HEK293 (cell line): Measurements from ENCODE around the gene FBXO5.
A peak's percentile ranks its signal among the peaks of the same experiment; 100 is the strongest.
"Not testable (repeated sequence)": the region's sequence is repeated elsewhere in the genome, so short reads cannot be mapped to it uniquely, and the experiment has no call there.

Experiments
- CTCF ChIA-PET: fragments of 350-600 bp; formaldehyde crosslinking; extraction: SDS; loops from one replicate; lab custom pipeline; 2021; ENCODE audit warnings: antibody characterized with exemption; lab: Yijun Ruan, JAX
- POLR2A ChIA-PET: fragments of 300-600 bp; formaldehyde crosslinking; extraction: SDS; loops from one replicate; lab custom pipeline; 2020; ENCODE audit warnings: antibody characterized with exemption, inconsistent platforms; lab: Yijun Ruan, JAX
- H3K27ac ChIP-seq: fragments of 200-500 bp; sonication (Bioruptor generic); 2 replicates; pipeline ENCODE4 v1.5.1; 2014; ENCODE audit warnings: low read depth, low read length, control low read depth, inconsistent platforms; ENCODE audit errors: extremely low read depth
- H3K36me3 ChIP-seq, 2 experiments: fragments of 200-500 bp in 1 of 2; sonication (Bioruptor generic) in 1 of 2; 1 replicate in 1 of 2; 2 replicates in 1 of 2; pipeline ENCODE4 v1.5.1; 2014 to 2017; ENCODE audit warnings: inconsistent platforms in 2 of 2, low read length in 2 of 2; ENCODE audit not compliant: control insufficient read depth in 2 of 2, insufficient read depth in 1 of 2
- H3K4me1 ChIP-seq: fragments of 200-500 bp; sonication (Bioruptor generic); 2 replicates; pipeline ENCODE4 v1.5.1; 2014; ENCODE audit warnings: mild to moderate bottlenecking, low read length, inconsistent platforms; ENCODE audit not compliant: control insufficient read depth, insufficient read depth
- H3K4me3 ChIP-seq: 2 replicates; pipeline ENCODE4 v1.5.1; 2011; ENCODE audit warnings: low read depth, mild to moderate bottlenecking, control low read depth, low read length, moderate library complexity
- H3K9me3 ChIP-seq: fragments of 200-500 bp; sonication (Bioruptor generic); 2 replicates; pipeline ENCODE4 v1.5.1; 2014; ENCODE audit warnings: low read depth, low read length, inconsistent platforms; ENCODE audit not compliant: control insufficient read depth, insufficient read depth
- GLI2 ChIP-seq: fragments of 450-650 bp; formaldehyde crosslinking; IDR thresholded peaks from 2 replicates; pipeline ENCODE4; 2017; ENCODE audit warnings: missing biosample characterization, missing genetic modification characterization, low read depth, borderline replicate concordance
- HOXA7 ChIP-seq: sonication (generic); formaldehyde crosslinking; IDR thresholded peaks from 2 replicates; pipeline ENCODE4 v1.8.1; 2022; ENCODE audit warnings: missing genetic modification reagents, borderline replicate concordance
- SCRT1 ChIP-seq: fragments of 450-650 bp; formaldehyde crosslinking; IDR thresholded peaks from 2 replicates; pipeline ENCODE4 v1.5.1; 2016; ENCODE audit warnings: missing biosample characterization, missing genetic modification characterization, borderline replicate concordance
- ZBTB10 ChIP-seq: fragments of 450-650 bp; formaldehyde crosslinking; IDR thresholded peaks from 2 replicates; pipeline ENCODE4 v1.5.1; 2016; ENCODE audit warnings: missing biosample characterization, missing genetic modification characterization
- ZNF146 ChIP-seq: fragments of 450-650 bp; formaldehyde crosslinking; IDR thresholded peaks from 2 replicates; pipeline ENCODE4 v1.5.1; 2016; ENCODE audit warnings: missing biosample characterization, missing genetic modification characterization
- ZNF155 ChIP-seq: fragments of 450-650 bp; formaldehyde crosslinking; IDR thresholded peaks from 2 replicates; pipeline ENCODE4 v1.5.1; 2016; ENCODE audit warnings: missing biosample characterization, missing genetic modification characterization
- ZNF248 ChIP-seq: fragments of 450-650 bp; formaldehyde crosslinking; IDR thresholded peaks from 2 replicates; pipeline ENCODE4 v1.5.1; 2017; ENCODE audit warnings: missing biosample characterization, missing genetic modification characterization
- ZNF280D ChIP-seq: fragments of 450-650 bp; formaldehyde crosslinking; IDR thresholded peaks from 2 replicates; pipeline ENCODE4 v1.5.1; 2016; ENCODE audit warnings: missing biosample characterization, missing genetic modification characterization
- ZNF324 ChIP-seq: fragments of 450-650 bp; formaldehyde crosslinking; IDR thresholded peaks from 2 replicates; pipeline ENCODE4 v1.5.1; 2016; ENCODE audit warnings: missing biosample characterization, missing genetic modification characterization
- ZNF423 ChIP-seq: fragments of 450-650 bp; formaldehyde crosslinking; IDR thresholded peaks from 2 replicates; pipeline ENCODE4 v1.5.1; 2016; ENCODE audit warnings: missing biosample characterization, missing genetic modification characterization
- ZNF510 ChIP-seq: fragments of 450-650 bp; formaldehyde crosslinking; IDR thresholded peaks from 2 replicates; pipeline ENCODE4 v1.5.1; 2018; ENCODE audit warnings: mild to moderate bottlenecking, missing genetic modification characterization, missing biosample characterization; ENCODE audit not compliant: insufficient replicate concordance
- ZNF571 ChIP-seq: fragments of 450-650 bp; formaldehyde crosslinking; IDR thresholded peaks from 2 replicates; pipeline ENCODE4 v1.5.0; 2017; ENCODE audit warnings: missing biosample characterization, missing genetic modification characterization
- ZNF621 ChIP-seq: fragments of 450-650 bp; formaldehyde crosslinking; IDR thresholded peaks from 2 replicates; pipeline ENCODE4 v1.5.1; 2017; ENCODE audit warnings: missing biosample characterization, missing genetic modification characterization
- ZNF639 ChIP-seq: fragments of 450-650 bp; formaldehyde crosslinking; IDR thresholded peaks from 2 replicates; pipeline ENCODE4 v1.5.1; 2016; ENCODE audit warnings: missing biosample characterization, missing genetic modification characterization
- ZNF747 ChIP-seq: fragments of 450-650 bp; formaldehyde crosslinking; IDR thresholded peaks from 2 replicates; pipeline ENCODE4 v1.5.1; 2016; ENCODE audit warnings: missing biosample characterization, missing genetic modification characterization
- ZSCAN4 ChIP-seq: fragments of 450-650 bp; formaldehyde crosslinking; IDR thresholded peaks from 2 replicates; pipeline ENCODE4 v1.5.1; 2017; ENCODE audit warnings: missing biosample characterization, missing genetic modification characterization
- TF ChIP-seq, protein P1 (sequence below): fragments of 450-650 bp; IDR thresholded peaks from 2 replicates; pipeline ENCODE4 v1.5.1; 2018; ENCODE audit warnings: missing biosample characterization, mild to moderate bottlenecking, missing genetic modification characterization
- TF ChIP-seq, protein P2 (sequence below): fragments of 450-650 bp; formaldehyde crosslinking; IDR thresholded peaks from 2 replicates; pipeline ENCODE4 v1.5.1; 2016; ENCODE audit warnings: missing biosample characterization, missing genetic modification characterization

The FBXO5 gene

DNA sequence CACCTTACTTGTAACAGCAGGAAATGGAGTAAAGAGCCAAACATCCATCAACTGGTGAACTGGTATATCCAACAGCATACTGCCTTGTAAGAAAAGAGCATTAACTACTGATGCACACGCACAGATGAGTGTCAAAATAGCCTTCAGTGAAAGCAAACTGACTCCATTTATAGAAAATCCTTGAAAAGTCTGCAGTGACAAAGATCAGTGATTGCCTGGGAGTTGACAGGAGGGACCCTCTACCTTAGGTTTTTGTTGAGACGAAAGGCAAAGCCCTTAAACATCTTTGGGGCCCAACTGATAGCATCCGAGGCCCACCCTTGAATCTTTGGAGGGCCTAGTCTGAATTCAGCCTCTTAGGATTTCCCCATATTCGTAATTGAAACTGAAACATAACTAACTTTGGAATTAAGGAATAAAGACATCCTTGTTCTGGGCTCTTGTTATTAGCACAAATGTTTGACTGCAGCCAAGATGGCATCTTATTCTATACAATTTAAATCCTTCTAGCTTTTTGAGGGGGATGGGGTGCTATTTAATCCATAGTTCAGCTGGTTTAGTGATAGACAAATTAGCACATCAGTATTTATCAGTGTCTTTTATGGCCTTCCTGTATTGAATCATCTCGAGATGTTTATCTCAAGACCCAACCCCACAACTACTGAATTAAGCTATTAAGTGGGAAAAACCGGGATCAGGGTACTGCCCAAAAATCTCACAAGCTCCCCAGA, 13.0 kb downstream of the FBXO5 start:
- POLR2A ChIA-PET, result interaction anchor here (1.0 to 2.2 kb wide), 2 partner anchors 9 to 13 kb away, joined by 3 to 19 read pairs; partner anchors contain the start of gene FBXO5
- no peak overlapping the region for H3K27ac ChIP-seq
- CTCF ChIA-PET, result no interaction called here
- no peaks in the 10 kb centered on the region for H3K9me3 ChIP-seq
- peaks cover 45 to 54% of the 10 kb centered on the region in 2 experiments for H3K36me3 ChIP-seq
- TF ChIP-seq GLI2 (tag by site-specific recombination), result no peak
- TF ChIP-seq ZNF248 (tag by site-specific recombination), result no peak
- no peak for TF ChIP-seq HOXA7 (CRISPR knock-in tag)
- no peak for TF ChIP-seq ZNF155 (tag by site-specific recombination)
- TF ChIP-seq ZNF423 (tag by site-specific recombination), result no peak
- TF ChIP-seq ZNF510, result peak; percentile 30
- H3K4me3 ChIP-seq, result no peak overlapping the region
- no peaks in the 10 kb centered on the region for H3K4me1 ChIP-seq

- H3K27ac ChIP-seq, H3K4me3 ChIP-seq, POLR2A ChIA-PET, H3K9me3 ChIP-seq, H3K4me1 ChIP-seq: not testable (repeated sequence)
- CTCF ChIA-PET, result interaction anchor here (1.4 kb wide), 1 partner anchor 13 kb away, joined by 4 read pairs; no protein-coding TSS in a partner anchor
- peaks cover 12 to 19% of the 10 kb centered on the region in 2 experiments for H3K36me3 ChIP-seq
- TF ChIP-seq ZNF146 (peak; percentile 96), ZNF280D (tag by site-specific recombination) (peak; percentile 51; the same call in 1 of the 2 replicates)
Observed at GRCh38 chr6:152966168-152966894, 16.5 kb downstream of the FBXO5 start.

DNA sequence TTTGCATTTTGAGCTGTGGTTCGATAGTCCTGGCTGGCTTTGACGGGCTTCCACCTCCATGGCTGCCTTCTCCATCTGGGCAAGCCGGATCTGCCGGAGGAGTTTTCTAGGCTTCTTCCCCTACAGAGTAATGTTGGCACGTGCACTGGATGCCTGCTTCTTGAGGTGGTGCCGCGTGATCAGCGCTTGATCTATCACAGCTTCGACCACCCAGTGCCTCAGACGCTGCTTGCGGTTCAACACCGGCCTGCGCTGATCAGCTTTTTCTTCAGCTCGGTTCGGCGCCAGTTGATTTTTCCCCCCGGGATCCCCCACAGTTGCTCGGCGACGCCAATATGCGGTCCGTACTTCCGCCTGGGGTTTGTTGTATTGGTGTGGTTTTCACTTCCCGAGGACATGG, 23.5 kb downstream of the FBXO5 start:
- H3K4me3 ChIP-seq, result no peak overlapping the region
- H3K27ac ChIP-seq, result no peak overlapping the region
- H3K36me3 ChIP-seq, result no peaks in the 10 kb centered on the region
- ChIA-PET CTCF (no interaction called here), POLR2A (no interaction called here)
- no peaks in the 10 kb centered on the region for H3K9me3 ChIP-seq
- no peaks in the 10 kb centered on the region for H3K4me1 ChIP-seq
- TF ChIP-seq ZNF639 (tag by site-specific recombination), result no peak
- TF ChIP-seq, protein P1, sequence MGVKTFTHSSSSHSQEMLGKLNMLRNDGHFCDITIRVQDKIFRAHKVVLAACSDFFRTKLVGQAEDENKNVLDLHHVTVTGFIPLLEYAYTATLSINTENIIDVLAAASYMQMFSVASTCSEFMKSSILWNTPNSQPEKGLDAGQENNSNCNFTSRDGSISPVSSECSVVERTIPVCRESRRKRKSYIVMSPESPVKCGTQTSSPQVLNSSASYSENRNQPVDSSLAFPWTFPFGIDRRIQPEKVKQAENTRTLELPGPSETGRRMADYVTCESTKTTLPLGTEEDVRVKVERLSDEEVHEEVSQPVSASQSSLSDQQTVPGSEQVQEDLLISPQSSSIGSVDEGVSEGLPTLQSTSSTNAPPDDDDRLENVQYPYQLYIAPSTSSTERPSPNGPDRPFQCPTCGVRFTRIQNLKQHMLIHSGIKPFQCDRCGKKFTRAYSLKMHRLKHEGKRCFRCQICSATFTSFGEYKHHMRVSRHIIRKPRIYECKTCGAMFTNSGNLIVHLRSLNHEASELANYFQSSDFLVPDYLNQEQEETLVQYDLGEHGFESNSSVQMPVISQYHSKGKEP, result no peak
- TF ChIP-seq ZNF621, result no peak
- TF ChIP-seq SCRT1 (tag by site-specific recombination), result no peak
- no peak for TF ChIP-seq ZNF571 (tag by site-specific recombination)
- no peak for TF ChIP-seq ZSCAN4 (tag by site-specific recombination)
- TF ChIP-seq, protein P2, sequence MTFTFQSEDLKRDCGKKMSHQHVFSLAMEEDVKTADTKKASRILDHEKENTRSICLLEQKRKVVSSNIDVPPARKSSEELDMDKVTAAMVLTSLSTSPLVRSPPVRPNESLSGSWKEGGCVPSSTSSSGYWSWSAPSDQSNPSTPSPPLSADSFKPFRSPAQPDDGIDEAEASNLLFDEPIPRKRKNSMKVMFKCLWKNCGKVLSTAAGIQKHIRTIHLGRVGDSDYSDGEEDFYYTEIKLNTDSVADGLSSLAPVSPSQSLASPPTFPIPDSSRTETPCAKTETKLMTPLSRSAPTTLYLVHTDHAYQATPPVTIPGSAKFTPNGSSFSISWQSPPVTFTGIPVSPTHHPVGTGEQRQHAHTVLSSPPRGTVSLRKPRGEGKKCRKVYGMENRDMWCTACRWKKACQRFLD (tag by site-specific recombination), result no peak
- no peak for TF ChIP-seq ZBTB10 (tag by site-specific recombination)
- TF ChIP-seq ZNF324 (tag by site-specific recombination), result no peak
- TF ChIP-seq ZNF155 (tag by site-specific recombination), result no peak
- TF ChIP-seq ZNF747 (tag by site-specific recombination), result no peak
